Sigmoid colon (tissue), 4 donors: ENCODE results near the gene ANKIB1.

Experiments used
- CTCF ChIP-seq, 4 experiments: fragments of 450-650 bp in 3 of 4; fragments of 200-600 bp in 1 of 4; IDR thresholded peaks; one replicate each; pipeline ENCODE4 v1.5.1; 2016 to 2019; ENCODE audit warnings: antibody characterized with exemption in 4 of 4, mild to moderate bottlenecking in 3 of 4, moderate library complexity in 2 of 4
- POLR2A ChIP-seq, 2 donors: fragments of 450-650 bp; IDR thresholded peaks; one replicate each; pipeline ENCODE4 v1.6.1; 2016; ENCODE audit warnings: antibody characterized with exemption in 2 of 2, mild to moderate bottlenecking in 2 of 2, moderate library complexity in 2 of 2
- POLR2AphosphoS5 ChIP-seq, 4 donors: sonication (generic); formaldehyde crosslinking; IDR thresholded peaks; one replicate each; pipeline ENCODE4 v1.6.1; 2017; ENCODE audit warnings: antibody characterized with exemption in 4 of 4

GRCh38 chr7:92268921-92269320 is 23.1 kb downstream of the ANKIB1 start:
- TF ChIP-seq CTCF (IDR thresholded peaks at IDR 0.05) (no peak), POLR2A (IDR thresholded peaks at IDR 0.05) (no peak), POLR2AphosphoS5 (IDR thresholded peaks at IDR 0.05) (no peak)
